GM19455 (cell line): ENCODE data around the gene ADAMTSL1.
"Not testable (repeated sequence)": the region's sequence is repeated elsewhere in the genome, so short reads cannot be mapped to it uniquely, and the experiment has no call there.

ENCODE experiments used
- ATAC-seq: cut with Tn5 transposase; IDR thresholded peaks from one replicate; pipeline ENCODE4 v1.9.1; 2021; ENCODE audit not compliant: unreplicated experiment

ADAMTSL1 gene

GRCh38 chr9:18922161-18922885, 448.4 kb downstream of the ADAMTSL1 start:
- no peak for ATAC-seq

GRCh38 chr9:18923167-18923566, 449.2 kb downstream of the ADAMTSL1 start:
- ATAC-seq = no peak

GRCh38 chr9:18923671-18924430, 449.9 kb downstream of the ADAMTSL1 start:
- ATAC-seq = no peak

GRCh38 chr9:18925880-18926279, 451.9 kb downstream of the ADAMTSL1 start:
- ATAC-seq = no peak

- ATAC-seq = no peak
Measured at GRCh38 chr9:18926513-18926912, 452.6 kb downstream of the ADAMTSL1 start.

GRCh38 chr9:18928711-18929110, 454.8 kb downstream of the ADAMTSL1 start:
- ATAC-seq = no peak

- ATAC-seq = not testable (repeated sequence)
Measured at GRCh38 chr9:18930611-18931010, 456.7 kb downstream of the ADAMTSL1 start.

GRCh38 chr9:18935541-18935940, 461.6 kb downstream of the ADAMTSL1 start:
- no peak for ATAC-seq

- no peak for ATAC-seq
Measured at GRCh38 chr9:18936094-18936871, 462.3 kb downstream of the ADAMTSL1 start.

GRCh38 chr9:18939943-18940342, 466.0 kb downstream of the ADAMTSL1 start:
- ATAC-seq = no peak

- ATAC-seq = no peak
Measured at GRCh38 chr9:18941060-18941740, 467.2 kb downstream of the ADAMTSL1 start.

- no peak for ATAC-seq
Measured at GRCh38 chr9:18942801-18943200, 468.8 kb downstream of the ADAMTSL1 start.

- ATAC-seq = no peak
Measured at GRCh38 chr9:18947892-18948339, 474.0 kb downstream of the ADAMTSL1 start.

- no peak for ATAC-seq
Measured at GRCh38 chr9:18951936-18952335, 478.0 kb downstream of the ADAMTSL1 start.

- no peak for ATAC-seq
Measured at GRCh38 chr9:18955626-18956025, 481.7 kb downstream of the ADAMTSL1 start.
